HCT116 (cell line): Measurements from ENCODE around the gene SEC22A. TPM values are rescaled to one million over a fixed set of nuclear protein-coding genes. Genes with fewer than 3 reads are reported as not detected.

ENCODE experiments used
- ATAC-seq: fragments of 200-7000 bp; cut with Tn5 transposase; 2 replicates; pipeline ENCODE4 v1.9.1; 2020; ENCODE audit warnings: mild to moderate bottlenecking, moderate library complexity
- BruUV-seq: library from RNA; stranded (reverse); fragments of 400-500 nt; replicated peaks from 2 replicates; lab custom pipeline; 2021; lab: Mats Ljungman, UMichigan
- CTCF ChIA-PET: fragments of 300-600 bp; sonication (Branson Sonifier 250); formaldehyde crosslinking; loops from one replicate; lab custom pipeline; 2021; ENCODE audit warnings: antibody characterized with exemption; lab: Charles Lee
- POLR2A ChIA-PET: fragments of 300-600, 350-600 bp; sonication (Branson Sonifier 250); formaldehyde crosslinking; loops from one replicate; lab custom pipeline; 2021; ENCODE audit warnings: antibody characterized with exemption; lab: Charles Lee
- RAD21 ChIA-PET, 2 experiments: fragments of 300-600 bp; sonication (Branson Sonifier 250); formaldehyde crosslinking; loops; one replicate each; lab custom pipeline; 2023; ENCODE audit warnings: low total read pairs in 2 of 2; ENCODE audit not compliant: uncharacterized antibody in 2 of 2, unreplicated experiment in 2 of 2, low non-redundant PET in 1 of 2; lab: Charles Lee
- DNase-seq: peaks from one replicate; pipeline ENCODE4 v3.0.0-alpha.2; 2010; ENCODE audit warnings: low read depth, low spot score
- H2AFZ ChIP-seq: fragments of 200-600 bp; shearing (Covaris generic), sonication (generic); 2 replicates; pipeline ENCODE4 v1.6.1; 2017; ENCODE audit warnings: low read depth, mixed run types, mixed read lengths, antibody characterized with exemption, low read length; ENCODE audit not compliant: poor library complexity, severe bottlenecking
- H3K27ac ChIP-seq: 2 replicates; pipeline ENCODE4 v1.5.1; 2012; ENCODE audit warnings: low read depth, low read length
- H3K27me3 ChIP-seq: fragments of 200-600 bp; sonication (generic); 2 replicates; pipeline ENCODE4 v1.6.1; 2016; ENCODE audit warnings: mixed run types, low read length, mixed read lengths; ENCODE audit not compliant: insufficient read depth
- H3K36me3 ChIP-seq, 2 experiments: fragments of 200-500 bp in 1 of 2; fragments of 200-600 bp in 1 of 2; sonication (Bioruptor generic) in 1 of 2; sonication (generic) in 1 of 2; 2 replicates each; pipeline versions ENCODE4 v1.5.1 to v1.6.1; 2014 to 2016; ENCODE audit warnings: low read length in 2 of 2, inconsistent platforms in 1 of 2, mixed read lengths in 1 of 2, mixed run types in 1 of 2; ENCODE audit not compliant: insufficient read depth in 2 of 2, control insufficient read depth in 1 of 2
- H3K4me1 ChIP-seq, 2 experiments: fragments of 200-600 bp in 1 of 2; sonication (generic) in 1 of 2; 2 replicates each; pipeline versions ENCODE4 v1.5.1 to v1.6.1; 2012 to 2017; ENCODE audit warnings: low read length in 2 of 2, inconsistent platforms in 1 of 2, mild to moderate bottlenecking in 1 of 2, mixed read lengths in 1 of 2, mixed run types in 1 of 2, moderate library complexity in 1 of 2; ENCODE audit not compliant: insufficient read depth in 2 of 2, control insufficient read depth in 1 of 2
- H3K4me2 ChIP-seq: fragments of 200-600 bp; sonication (generic); 2 replicates; pipeline ENCODE4 v1.6.1; 2017; ENCODE audit warnings: mixed run types, low read length, mixed read lengths
- H3K4me3 ChIP-seq, 2 experiments: fragments of 200-600 bp in 1 of 2; sonication (generic) in 1 of 2; replicated peaks in 1 of 2; 2 replicates each; pipeline ENCODE4 v1.5.1; 2011 to 2016; ENCODE audit warnings: low read length in 2 of 2, control low read depth in 1 of 2, low read depth in 1 of 2, mild to moderate bottlenecking in 1 of 2, mixed read lengths in 1 of 2, mixed run types in 1 of 2
- H3K79me2 ChIP-seq: fragments of 200-600 bp; sonication (generic); 2 replicates; pipeline ENCODE4 v1.6.1; 2017; ENCODE audit warnings: mild to moderate bottlenecking, mixed run types, low read length, moderate library complexity, mixed read lengths; ENCODE audit not compliant: insufficient read depth
- H3K9ac ChIP-seq: fragments of 200-600 bp; sonication (generic); 2 replicates; pipeline ENCODE4 v1.6.1; 2016; ENCODE audit warnings: low read length, mixed read lengths
- H3K9me2 ChIP-seq: fragments of 200-600 bp; sonication (generic), shearing (Covaris generic); 2 replicates; pipeline ENCODE4 v1.6.1; 2017; ENCODE audit warnings: mixed run types, mild to moderate bottlenecking, moderate library complexity; ENCODE audit not compliant: insufficient read depth
- H3K9me3 ChIP-seq, 2 experiments: fragments of 200-500 bp in 1 of 2; fragments of 200-600 bp in 1 of 2; sonication (Bioruptor generic) in 1 of 2; sonication (generic) in 1 of 2; 2 replicates each; pipeline ENCODE4 v1.6.1; 2014 to 2017; ENCODE audit warnings: low read length in 2 of 2, mixed read lengths in 2 of 2, inconsistent platforms in 1 of 2, low read depth in 1 of 2, mild to moderate bottlenecking in 1 of 2, mixed run types in 1 of 2, moderate library complexity in 1 of 2; ENCODE audit not compliant: control insufficient read depth in 1 of 2, insufficient read depth in 1 of 2
- H4K20me1 ChIP-seq: fragments of 200-600 bp; sonication (generic), shearing (Covaris generic); 2 replicates; pipeline ENCODE4 v1.6.1; 2017; ENCODE audit warnings: mixed run types, mild to moderate bottlenecking, moderate library complexity; ENCODE audit not compliant: insufficient read depth
- CEBPB ChIP-seq: IDR thresholded peaks from 2 replicates; pipeline ENCODE4 v1.6.1; 2012; ENCODE audit warnings: low read depth
- CTCF ChIP-seq, 3 experiments: fragments of 200-600 bp in 1 of 3; sonication (generic) in 1 of 3; IDR thresholded peaks in 2 of 3; conservative IDR thresholded peaks in 1 of 3; 2 replicates each; pipeline ENCODE4 v1.5.1; 2012 to 2017; ENCODE audit warnings: low read depth in 2 of 3, low read length in 2 of 3, antibody characterized with exemption in 1 of 3, borderline replicate concordance in 1 of 3, control low read depth in 1 of 3, mild to moderate bottlenecking in 1 of 3, mixed read lengths in 1 of 3, mixed run types in 1 of 3, moderate library complexity in 1 of 3; ENCODE audit not compliant: insufficient read depth in 1 of 3
- EGR1 ChIP-seq: IDR thresholded peaks from 2 replicates; pipeline ENCODE4 v1.6.1; 2012; ENCODE audit warnings: low read depth
- ELF1 ChIP-seq: IDR thresholded peaks from 2 replicates; pipeline ENCODE4 v1.6.1; 2012; ENCODE audit warnings: low read depth, borderline replicate concordance
- EZH2phosphoT487 ChIP-seq: fragments of 200-600 bp; IDR thresholded peaks from 2 replicates; pipeline ENCODE4 v1.6.1; 2018; ENCODE audit warnings: antibody characterized with exemption, borderline replicate concordance
- JUND ChIP-seq: IDR thresholded peaks from 2 replicates; pipeline ENCODE4 v1.6.1; 2012
- POLR2A ChIP-seq: IDR thresholded peaks from 2 replicates; pipeline ENCODE4 v1.7.0; 2011; ENCODE audit warnings: borderline replicate concordance; ENCODE audit not compliant: insufficient read depth, insufficient read length; ENCODE audit errors: extremely low read depth
- RAD21 ChIP-seq: IDR thresholded peaks from 2 replicates; pipeline ENCODE4 v1.6.1; 2012; ENCODE audit warnings: low read depth, mild to moderate bottlenecking
- SIN3A ChIP-seq: IDR thresholded peaks from 2 replicates; pipeline ENCODE4 v1.6.1; 2012; ENCODE audit warnings: low read depth
- SRF ChIP-seq: IDR thresholded peaks from 2 replicates; pipeline ENCODE4 v1.6.1; 2012; ENCODE audit warnings: low read depth
- ZFX ChIP-seq: fragments of 450-650 bp; IDR thresholded peaks from 2 replicates; pipeline ENCODE4 v1.6.1; 2017
- ZNF274 ChIP-seq: fragments of 200-500 bp; sonication (Bioruptor generic); IDR thresholded peaks from 2 replicates; pipeline ENCODE4 v1.6.1; 2014; ENCODE audit warnings: mild to moderate bottlenecking, low read depth, low read length, inconsistent platforms
- intact Hi-C: fragments of 100-400 bp; cut with micrococcal nuclease; formaldehyde crosslinking; loops from 2 replicates; pipeline ENCODE4 v1.10.0; 2022
- total RNA-seq: library from RNA; stranded (reverse); gene quantifications from one replicate; pipeline ENCODE4 v1.2.1, GENCODE V29; 2021; ENCODE audit not compliant: unreplicated experiment

Gene SEC22A
- total RNA-seq, 1 experiment from 2014 or later = 10.6 TPM

- no peaks in the 10 kb centered on the region for H3K79me2 ChIP-seq
- RAD21 ChIA-PET = no interaction called here
- H3K4me2 ChIP-seq = no peak overlapping the region
- intact Hi-C loops = no loop called here
- TF ChIP-seq CTCF (IDR thresholded peaks at IDR 0.05 in 2 of 3, conservative IDR thresholded peaks at IDR 0.05 in 1 of 3; ENCODE audit: borderline replicate concordance in 1 of 3, insufficient read depth in 1 of 3, low read depth in 2 of 3, low read length in 2 of 3) (no peak), CEBPB (no peak), ZFX (no peak), ZNF274 (no peak), SRF (no peak), JUND (no peak), ELF1 (no peak), RAD21 (no peak), POLR2A (no peak), EGR1 (no peak), SIN3A (no peak), EZH2phosphoT487 (no peak)
- no peaks in the 10 kb centered on the region for H3K36me3 ChIP-seq
- no peak overlapping the region for H3K4me3 ChIP-seq
- CTCF ChIA-PET = interaction anchor here (1.0 kb wide), 1 partner anchor 197 kb away, joined by 3 read pairs; no protein-coding TSS in a partner anchor
- no TSS peak for BruUV-seq
- no peaks in the 10 kb centered on the region for H3K9me2 ChIP-seq
- H2AFZ ChIP-seq = no peak overlapping the region
- H3K27me3 ChIP-seq = peaks cover 17% of the 10 kb centered on the region; the same call in 1 of the 2 replicates
- ATAC-seq (no peak; the same call in 1 of the 2 replicates), DNase-seq (no peak)
- H3K4me1 ChIP-seq = no peaks in the 10 kb centered on the region
- POLR2A ChIA-PET = no interaction called here
- H3K9me3 ChIP-seq = no peaks in the 10 kb centered on the region
- H4K20me1 ChIP-seq = no peaks in the 10 kb centered on the region
- H3K9ac ChIP-seq = no peak overlapping the region
- no peak overlapping the region for H3K27ac ChIP-seq
Measured at GRCh38 chr3:123292321-123293310, 90.9 kb downstream of the SEC22A start.
